ENCODE data around the gene SPRYD7. TPM values are rescaled to one million over a fixed set of nuclear protein-coding genes. Genes with fewer than 3 reads are reported as not detected.
"Not testable (repeated sequence)": the region's sequence is repeated elsewhere in the genome, so short reads cannot be mapped to it uniquely, and the experiment has no call there.

Gene SPRYD7
- total RNA-seq, 2 donors from 2014 or later, result 3.7 to 6.4 TPM

DNA sequence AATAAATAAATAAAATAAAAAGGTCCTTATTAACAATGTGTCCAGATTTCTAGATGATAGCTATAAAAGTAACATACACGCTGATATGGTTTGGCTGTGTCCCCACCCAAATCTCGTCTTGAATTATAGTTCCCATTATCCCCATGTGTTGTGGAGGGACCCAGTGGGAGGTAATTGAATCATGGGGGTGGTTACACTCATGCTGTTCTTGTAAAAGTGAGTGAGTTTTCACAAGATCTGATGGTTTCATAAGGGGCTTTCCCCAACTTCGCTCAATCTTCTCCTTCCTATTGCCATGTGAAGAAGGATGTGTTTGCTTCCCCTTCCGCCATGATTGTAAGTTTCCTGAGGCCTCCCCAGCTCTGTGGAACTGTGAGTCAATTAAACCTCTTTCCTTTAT lies 15.2 kb downstream of the SPRYD7 start:
- H3K36me3 Mint-ChIP-seq (ENCODE audit: insufficient read depth in 2 of 2); H3K4me1 Mint-ChIP-seq (ENCODE audit: low read depth); H3K4me3 Mint-ChIP-seq; H3K9me3 Mint-ChIP-seq; H3K27me3 Mint-ChIP-seq (ENCODE audit: low read depth); ATAC-seq (replicated peaks in 1 of 2); H3K27ac Mint-ChIP-seq; DNase-seq: not testable (repeated sequence)

DNA sequence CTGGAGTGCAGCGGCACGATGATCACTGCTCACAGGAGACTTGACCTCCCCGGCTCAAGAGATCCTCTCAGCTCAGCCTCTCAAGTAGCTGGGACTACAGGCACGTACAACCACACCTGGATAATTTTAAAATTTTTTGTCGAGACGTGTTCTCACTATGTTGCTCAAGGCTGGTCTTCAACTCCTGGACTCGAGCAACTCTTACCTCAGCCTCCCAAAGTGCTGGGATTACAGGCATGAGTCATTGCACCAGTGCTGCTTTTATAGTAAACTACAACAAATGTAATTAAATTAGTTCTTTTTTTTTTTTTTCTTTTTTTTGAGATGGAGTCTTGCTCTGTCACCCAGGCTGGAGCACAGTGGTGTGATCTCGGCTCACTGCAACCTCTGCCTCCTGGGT lies 18.0 kb downstream of the SPRYD7 start:
- H3K27ac Mint-ChIP-seq; ATAC-seq (replicated peaks in 1 of 2); H3K4me1 Mint-ChIP-seq (ENCODE audit: low read depth); H3K36me3 Mint-ChIP-seq (ENCODE audit: insufficient read depth in 2 of 2); DNase-seq; H3K27me3 Mint-ChIP-seq (ENCODE audit: low read depth); H3K4me3 Mint-ChIP-seq; H3K9me3 Mint-ChIP-seq: not testable (repeated sequence)

DNA sequence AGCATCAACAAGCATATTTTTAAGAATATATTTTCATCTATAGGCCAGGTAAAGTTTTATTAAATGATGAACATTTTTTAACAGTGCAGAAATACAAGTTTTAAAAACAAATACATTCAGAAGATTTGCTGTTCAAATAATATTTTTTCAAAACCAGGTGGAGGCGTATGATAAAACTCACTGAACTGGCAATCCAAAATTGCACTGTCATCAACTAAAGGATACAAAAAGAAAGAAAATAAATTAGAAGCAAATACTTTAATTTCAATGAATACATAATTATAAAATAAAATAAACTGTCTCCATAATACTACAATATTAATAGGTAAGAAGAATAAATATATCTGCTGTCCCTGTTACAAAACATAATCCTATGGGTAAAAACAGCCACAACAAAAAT lies 21.2 kb downstream of the SPRYD7 start:
- H3K4me3 Mint-ChIP-seq, result no peak overlapping the region

DNA sequence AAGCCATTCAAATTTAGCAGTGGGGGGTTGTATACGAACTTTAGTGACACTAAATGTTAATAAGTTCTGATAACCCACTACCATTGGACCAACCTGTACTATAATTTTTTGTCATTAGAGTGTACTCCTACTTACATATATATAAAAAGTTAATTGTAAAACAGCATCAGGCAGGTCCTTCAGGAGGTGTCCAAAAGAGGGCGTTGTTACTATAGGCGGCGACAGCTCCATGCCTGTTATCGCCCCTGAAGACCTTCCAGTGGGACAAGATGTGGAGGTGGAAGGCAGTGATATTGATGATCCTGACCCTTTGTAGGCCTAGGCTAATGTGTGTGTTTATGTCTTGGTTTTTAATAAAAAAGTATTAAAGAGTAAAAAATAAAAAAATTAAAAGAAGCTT lies 27.5 kb downstream of the SPRYD7 start:
- ATAC-seq (replicated peaks in 1 of 2), result no peak
- no peaks in the 10 kb centered on the region for H3K4me1 Mint-ChIP-seq (ENCODE audit: low read depth)
- no peaks in the 10 kb centered on the region for H3K9me3 Mint-ChIP-seq
- no peak overlapping the region for H3K27ac Mint-ChIP-seq
- DNase-seq, result no peak
- H3K36me3 Mint-ChIP-seq (ENCODE audit: insufficient read depth in 2 of 2), result no peaks in the 10 kb centered on the region
- H3K27me3 Mint-ChIP-seq (ENCODE audit: low read depth), result no peaks in the 10 kb centered on the region
- no peak overlapping the region for H3K4me3 Mint-ChIP-seq

More for the DNA sequence above, 21.2 kb downstream of the SPRYD7 start:
- no peaks in the 10 kb centered on the region for H3K27me3 Mint-ChIP-seq (ENCODE audit: low read depth)
- H3K4me1 Mint-ChIP-seq (ENCODE audit: low read depth), result no peaks in the 10 kb centered on the region
- peak overlapping the region; percentile 33 for H3K27ac Mint-ChIP-seq
- no peak for DNase-seq
- ATAC-seq (replicated peaks in 1 of 2), result no peak
- H3K9me3 Mint-ChIP-seq, result no peaks in the 10 kb centered on the region
- H3K36me3 Mint-ChIP-seq (ENCODE audit: insufficient read depth in 2 of 2), result no peaks in the 10 kb centered on the region

DNA sequence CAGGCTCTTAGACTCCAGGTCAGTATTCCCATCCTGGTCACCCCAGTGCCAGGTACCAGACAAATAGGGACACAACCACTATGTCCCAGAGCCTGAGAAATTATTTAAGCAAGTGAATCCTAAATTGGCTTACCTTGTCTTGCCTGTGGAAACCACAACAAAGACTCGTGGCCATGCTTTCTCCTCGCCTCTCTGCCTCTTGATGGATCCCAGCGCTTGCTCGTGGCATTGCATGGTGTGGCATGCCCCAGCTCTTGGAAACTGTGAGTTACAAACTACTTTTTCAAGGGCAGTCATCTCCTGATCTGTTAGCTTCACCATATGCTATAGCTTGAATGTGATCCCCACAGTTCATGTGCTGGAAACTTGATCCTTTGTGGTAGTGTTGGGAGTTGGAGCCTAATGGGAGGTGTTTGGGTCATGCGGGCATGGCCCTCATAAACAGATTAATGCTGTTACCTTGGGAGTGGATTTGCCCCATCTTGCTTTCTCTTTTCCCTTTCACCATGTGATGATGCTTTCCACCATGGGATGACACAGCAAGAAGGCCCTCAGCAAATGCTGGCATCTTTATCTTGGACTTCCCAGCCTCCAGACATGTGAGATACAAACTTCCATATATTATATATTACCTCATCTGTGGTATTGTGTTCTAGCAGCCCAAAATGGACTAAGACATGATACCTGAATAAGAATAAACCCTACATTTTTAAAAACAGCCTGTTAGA lies 31.2 kb downstream of the SPRYD7 start:
- no peak for ATAC-seq (replicated peaks in 1 of 2)
- Mint-ChIP-seq H3K4me1 (ENCODE audit: low read depth) (no peaks in the 10 kb centered on the region), H3K27ac (no peak overlapping the region), H3K36me3 (ENCODE audit: insufficient read depth in 2 of 2) (no peaks in the 10 kb centered on the region), H3K4me3 (no peak overlapping the region), H3K27me3 (ENCODE audit: low read depth) (no peaks in the 10 kb centered on the region), H3K9me3 (no peaks in the 10 kb centered on the region)
- DNase-seq, result no peak

DNA sequence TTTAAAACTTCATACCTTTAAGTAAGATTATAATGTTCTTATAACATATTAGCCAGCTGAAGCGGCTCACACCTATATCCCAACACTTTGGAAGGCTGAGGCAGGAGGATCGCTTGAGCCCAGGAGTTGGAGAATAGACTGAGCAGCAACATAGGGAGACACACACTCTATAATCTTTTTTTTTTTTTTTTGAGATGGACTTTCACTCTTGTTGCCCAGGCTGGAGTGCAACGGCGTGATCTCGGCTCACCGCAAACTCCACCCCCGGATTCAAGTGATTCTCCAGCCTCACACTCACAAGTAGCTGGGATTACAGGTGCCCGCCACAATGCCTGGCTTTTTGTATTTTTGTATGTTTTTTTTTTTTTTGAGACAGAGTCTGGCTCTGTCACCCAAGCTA lies 37.3 kb downstream of the SPRYD7 start:
- Mint-ChIP-seq H3K9me3 (no peaks in the 10 kb centered on the region), H3K4me1 (ENCODE audit: low read depth) (no peaks in the 10 kb centered on the region), H3K4me3 (no peak overlapping the region), H3K36me3 (ENCODE audit: insufficient read depth in 2 of 2) (no peaks in the 10 kb centered on the region), H3K27ac (no peak overlapping the region), H3K27me3 (ENCODE audit: low read depth) (peaks cover 8% of the 10 kb centered on the region)
- ATAC-seq (replicated peaks in 1 of 2) (no peak), DNase-seq (no peak)

DNA sequence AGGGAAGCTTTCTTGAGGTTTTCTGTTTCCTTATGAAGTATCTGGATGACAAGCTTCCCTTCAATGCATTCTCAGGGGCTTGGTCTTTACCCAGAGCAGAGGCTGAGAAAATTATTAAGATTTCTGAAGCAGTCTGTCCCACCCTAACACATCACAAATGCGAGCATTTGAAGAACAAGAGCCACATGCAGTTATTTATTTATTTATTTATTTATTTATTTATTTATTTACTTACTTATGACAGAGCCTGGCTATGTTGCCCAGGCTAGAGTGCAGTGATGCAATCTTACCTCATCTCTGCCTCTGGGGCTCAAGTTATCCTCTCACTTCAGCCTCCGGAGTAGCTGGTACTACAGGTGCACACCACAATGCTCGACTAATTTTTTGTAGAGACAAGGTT lies 38.4 kb downstream of the SPRYD7 start:
- DNase-seq (no peak), ATAC-seq (replicated peaks in 1 of 2) (no peak)
- no peak overlapping the region for H3K27ac Mint-ChIP-seq
- no peak overlapping the region for H3K4me3 Mint-ChIP-seq
- peaks cover 8% of the 10 kb centered on the region for H3K27me3 Mint-ChIP-seq (ENCODE audit: low read depth)
- H3K4me1 Mint-ChIP-seq (ENCODE audit: low read depth), result no peaks in the 10 kb centered on the region
- H3K36me3 Mint-ChIP-seq (ENCODE audit: insufficient read depth in 2 of 2), result no peaks in the 10 kb centered on the region
- H3K9me3 Mint-ChIP-seq, result no peaks in the 10 kb centered on the region

DNA sequence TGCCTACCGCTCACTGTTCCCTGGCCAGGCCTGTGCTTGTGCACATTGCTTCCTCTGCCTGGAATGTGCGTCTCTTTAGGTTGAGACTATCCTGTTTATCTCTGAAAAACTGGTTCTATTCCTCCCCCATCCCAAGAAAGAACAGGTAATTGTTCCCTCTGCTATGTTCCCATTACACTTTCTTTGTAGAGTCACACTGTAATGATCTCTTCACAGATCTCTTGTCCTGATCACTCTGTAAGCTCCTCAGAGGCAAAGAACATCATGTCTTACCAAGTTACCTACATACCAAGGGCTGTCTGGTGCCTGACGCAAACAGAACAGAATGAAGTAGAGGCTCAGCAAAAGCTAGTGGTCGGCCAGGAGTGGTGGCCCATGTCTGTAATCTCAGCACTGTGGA lies 40.3 kb downstream of the SPRYD7 start:
- ATAC-seq (replicated peaks in 1 of 2), result no peak
- no peak for DNase-seq
- Mint-ChIP-seq H3K36me3 (ENCODE audit: insufficient read depth in 2 of 2) (no peaks in the 10 kb centered on the region), H3K27ac (no peak overlapping the region), H3K9me3 (no peaks in the 10 kb centered on the region), H3K27me3 (ENCODE audit: low read depth) (peaks cover 8% of the 10 kb centered on the region), H3K4me3 (no peak overlapping the region), H3K4me1 (ENCODE audit: low read depth) (no peaks in the 10 kb centered on the region)

DNA sequence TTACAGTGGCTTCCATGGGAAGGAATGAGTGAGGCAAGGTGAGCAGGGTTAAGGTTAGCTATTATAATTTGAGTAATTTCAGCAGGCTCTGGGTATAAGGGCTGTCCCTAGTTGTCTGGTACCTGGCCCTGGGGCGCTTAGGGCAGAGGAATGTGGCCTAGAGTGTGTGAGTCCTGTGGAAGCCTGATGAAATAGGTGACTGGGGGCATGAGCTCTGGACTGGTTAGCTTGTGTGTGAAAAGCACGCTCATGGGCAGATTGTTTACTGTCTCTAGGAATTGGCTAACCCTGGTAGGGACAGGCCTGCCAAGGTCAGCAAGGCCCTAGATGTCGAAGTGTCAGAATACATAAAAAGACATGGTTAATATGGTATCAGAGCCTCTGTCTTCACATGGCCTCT lies 42.5 kb downstream of the SPRYD7 start:
- Mint-ChIP-seq H3K27me3 (ENCODE audit: low read depth) (peaks cover 8% of the 10 kb centered on the region), H3K4me1 (ENCODE audit: low read depth) (no peaks in the 10 kb centered on the region), H3K9me3 (peaks cover 2 to 3% of the 10 kb centered on the region in 2 donors), H3K4me3 (no peak overlapping the region), H3K36me3 (ENCODE audit: insufficient read depth in 2 of 2) (no peaks in the 10 kb centered on the region), H3K27ac (no peak overlapping the region)
- ATAC-seq (replicated peaks in 1 of 2) (no peak), DNase-seq (no peak)

DNA sequence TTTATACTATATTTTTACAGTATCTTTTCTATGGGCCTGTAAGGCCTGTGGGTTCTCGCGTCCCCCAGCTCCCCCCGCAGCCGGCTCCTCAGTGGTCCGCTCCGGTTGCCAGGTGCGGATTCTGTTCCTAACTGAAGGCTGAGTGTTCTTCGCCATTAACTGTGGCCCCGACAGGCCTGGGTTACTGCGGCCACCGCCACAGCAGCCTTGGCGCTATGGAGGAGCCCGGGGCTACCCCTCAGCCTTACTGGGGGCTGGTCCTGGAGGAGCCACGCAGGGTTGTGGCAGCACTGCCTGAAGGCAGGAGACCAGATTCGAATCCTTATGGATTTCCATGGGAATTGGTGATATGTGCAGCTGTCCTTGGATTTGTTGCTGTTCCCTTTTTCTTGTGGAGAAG lies 45.8 kb downstream of the SPRYD7 start:
- ATAC-seq (replicated peaks in 1 of 2) (no peak), DNase-seq (no peak)
- Mint-ChIP-seq H3K36me3 (ENCODE audit: insufficient read depth in 2 of 2) (no peaks in the 10 kb centered on the region), H3K4me3 (no peak overlapping the region), H3K4me1 (ENCODE audit: low read depth) (no peaks in the 10 kb centered on the region), H3K27ac (no peak overlapping the region), H3K27me3 (ENCODE audit: low read depth) (peaks cover 1% of the 10 kb centered on the region), H3K9me3 (peaks cover 2 to 3% of the 10 kb centered on the region in 2 donors)

DNA sequence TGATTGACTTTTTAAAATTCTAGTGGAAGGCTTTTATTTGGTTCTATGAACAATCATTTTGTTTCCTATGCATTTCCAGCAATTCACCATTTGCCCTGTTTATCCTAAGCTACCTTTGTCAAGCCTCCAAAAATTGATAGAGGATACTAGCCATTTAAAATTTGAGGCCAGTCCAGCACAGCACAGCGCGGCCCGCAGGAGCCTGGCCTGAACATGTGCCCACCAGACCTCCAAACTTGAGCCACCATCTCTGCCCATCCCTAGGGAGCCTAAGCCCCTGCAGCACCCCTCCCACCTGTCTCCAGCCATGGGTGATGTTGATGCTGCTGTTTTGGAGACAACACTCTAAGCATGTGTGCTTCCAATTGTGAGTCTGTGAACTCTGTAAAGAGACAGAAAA lies 57.5 kb downstream of the SPRYD7 start:
- ATAC-seq (replicated peaks in 1 of 2), result no peak
- H3K36me3 Mint-ChIP-seq (ENCODE audit: insufficient read depth in 2 of 2), result peaks cover 6 to 18% of the 10 kb centered on the region in 2 donors
- peaks cover 29% of the 10 kb centered on the region for H3K27me3 Mint-ChIP-seq (ENCODE audit: low read depth)

DNA sequence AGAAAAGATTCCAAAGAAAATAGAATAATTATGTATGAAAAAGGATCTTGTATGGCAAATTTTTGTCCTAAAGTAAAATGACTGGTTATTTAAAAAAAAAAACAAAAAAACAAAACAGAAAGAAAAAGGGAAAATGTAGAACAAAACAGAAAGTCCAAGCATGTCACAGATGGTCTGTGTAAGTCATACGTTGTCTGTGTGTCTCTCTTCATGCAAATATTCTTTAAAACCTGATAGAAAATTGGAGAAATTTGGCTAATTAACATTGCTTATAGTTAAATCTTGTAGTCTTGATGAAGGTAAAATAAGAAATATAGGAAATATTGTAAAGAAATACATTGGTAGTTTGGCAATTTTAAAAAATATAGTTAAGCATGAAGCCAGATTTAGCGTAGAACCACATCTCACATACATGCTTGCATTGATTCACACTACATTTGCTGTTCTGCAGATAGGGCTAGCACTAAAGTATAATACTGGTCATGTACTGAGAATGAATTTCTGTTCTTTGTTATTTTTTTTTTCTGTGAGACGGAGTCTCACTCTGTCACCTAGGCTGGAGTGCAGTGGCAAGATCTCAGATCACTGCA lies 58.4 kb downstream of the SPRYD7 start:
- Mint-ChIP-seq H3K36me3 (ENCODE audit: insufficient read depth in 2 of 2) (peaks cover 6 to 18% of the 10 kb centered on the region in 2 donors), H3K9me3 (peaks cover 10 to 14% of the 10 kb centered on the region in 2 donors), H3K4me3 (no peak overlapping the region), H3K4me1 (ENCODE audit: low read depth) (no peaks in the 10 kb centered on the region), H3K27ac (no peak overlapping the region), H3K27me3 (ENCODE audit: low read depth) (peaks cover 19% of the 10 kb centered on the region)
- ATAC-seq (replicated peaks in 1 of 2) (no peak), DNase-seq (no peak)

More for the DNA sequence above, 57.5 kb downstream of the SPRYD7 start:
- peaks cover 10 to 14% of the 10 kb centered on the region in 2 donors for H3K9me3 Mint-ChIP-seq
- no peak overlapping the region for H3K27ac Mint-ChIP-seq
- DNase-seq, result no peak
- H3K4me1 Mint-ChIP-seq (ENCODE audit: low read depth), result no peaks in the 10 kb centered on the region
- no peak overlapping the region for H3K4me3 Mint-ChIP-seq

DNA sequence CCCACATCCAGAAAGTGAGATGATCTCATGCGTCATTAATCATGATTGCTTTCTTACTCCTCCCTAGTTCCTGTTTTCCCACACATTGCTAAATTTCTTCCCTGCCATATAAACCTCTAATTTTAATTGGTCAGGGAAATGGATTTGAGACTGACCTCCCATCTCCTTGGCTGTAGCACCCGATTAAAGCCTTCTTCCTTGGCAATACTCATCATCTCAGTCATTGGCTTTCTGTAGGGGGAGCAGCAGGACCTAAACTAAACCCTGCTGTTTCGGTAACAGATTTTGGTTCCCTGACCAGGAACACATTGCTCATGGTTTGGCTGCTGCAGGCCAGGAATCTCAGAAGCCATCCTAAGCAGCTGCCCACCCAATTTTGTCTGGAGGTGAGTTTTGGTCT lies 61.7 kb downstream of the SPRYD7 start:
- DNase-seq (no peak), ATAC-seq (replicated peaks in 1 of 2) (no peak)
- H3K4me3 Mint-ChIP-seq, result no peak overlapping the region

DNA sequence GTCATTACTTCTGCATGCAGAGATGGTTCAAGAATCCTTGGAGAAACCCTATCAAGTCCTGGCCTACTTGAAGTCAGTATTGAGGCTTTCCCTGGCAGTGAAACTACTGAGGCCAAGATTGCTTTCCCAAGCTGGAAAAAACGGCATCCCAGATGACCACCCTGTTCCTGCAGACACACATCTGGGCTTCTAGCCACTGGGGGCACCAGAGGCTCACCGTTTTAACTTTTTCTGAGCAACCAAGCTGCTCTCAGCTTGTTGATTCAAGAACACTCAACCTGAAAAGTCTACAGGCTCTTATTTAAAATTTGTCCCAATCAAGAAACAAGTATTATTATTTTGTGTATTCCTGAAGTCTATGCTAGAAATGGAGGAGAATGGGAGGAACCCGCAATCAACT lies 66.6 kb downstream of the SPRYD7 start:
- Mint-ChIP-seq H3K36me3 (ENCODE audit: insufficient read depth in 2 of 2) (peaks cover 0 to 3% of the 10 kb centered on the region in 2 donors), H3K4me3 (no peak overlapping the region), H3K27me3 (ENCODE audit: low read depth) (no peaks in the 10 kb centered on the region), H3K27ac (no peak overlapping the region), H3K4me1 (ENCODE audit: low read depth) (no peaks in the 10 kb centered on the region), H3K9me3 (peaks cover 1 to 3% of the 10 kb centered on the region in 2 donors)
- no peak for DNase-seq
- no peak for ATAC-seq (replicated peaks in 1 of 2)

More for the DNA sequence above, 61.7 kb downstream of the SPRYD7 start:
- no peak overlapping the region for H3K27ac Mint-ChIP-seq
- H3K9me3 Mint-ChIP-seq, result peaks cover 9 to 10% of the 10 kb centered on the region in 2 donors
- H3K4me1 Mint-ChIP-seq (ENCODE audit: low read depth), result no peaks in the 10 kb centered on the region
- H3K36me3 Mint-ChIP-seq (ENCODE audit: insufficient read depth in 2 of 2), result peaks cover 4 to 14% of the 10 kb centered on the region in 2 donors
- H3K27me3 Mint-ChIP-seq (ENCODE audit: low read depth), result no peaks in the 10 kb centered on the region

Measured in activated T-cell treated with anti-CD3 and anti-CD28 coated beads, Interleukin-2, amount 50 U/mL, for 72 hours (primary cell).